Measurements from ENCODE around the gene DRC1.

DRC1 gene

DNA sequence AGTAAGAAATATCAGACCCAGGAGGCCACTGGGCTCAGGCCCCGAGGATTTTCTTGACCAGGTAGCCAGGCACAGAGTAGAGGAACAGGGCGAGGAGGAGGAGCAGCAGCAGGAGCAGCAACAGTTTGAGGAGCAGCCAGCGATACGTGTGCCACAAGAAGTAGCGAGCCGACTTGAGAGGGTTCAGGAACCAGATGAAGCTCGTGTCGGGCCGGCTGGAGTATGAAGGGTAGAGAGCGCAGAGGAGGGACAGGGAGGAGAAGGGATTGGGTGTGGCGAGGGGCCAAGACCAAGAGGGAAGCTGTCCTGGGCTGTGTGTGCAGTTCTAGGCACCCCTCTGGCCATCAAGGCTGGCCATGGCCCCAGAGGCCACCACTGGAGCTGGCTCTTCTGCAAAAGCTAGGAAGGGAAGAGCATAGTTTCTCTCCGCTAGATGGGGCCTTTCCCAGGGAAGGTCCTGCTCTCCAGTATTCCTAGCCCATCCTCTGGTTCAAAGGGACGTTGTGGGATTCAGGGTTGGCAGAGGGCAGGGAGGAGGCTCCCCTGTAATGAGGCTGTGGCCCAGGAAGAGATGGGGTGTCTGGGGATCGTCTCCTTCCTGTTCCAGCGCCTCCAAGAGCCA, 58.4 kb downstream of the DRC1 start:
- Histone ChIP-seq H3K9me2 (replicated peaks; ENCODE audit: control insufficient read depth, low read length) (no peaks in the 10 kb centered on the region), H4K20me1 (ENCODE audit: control insufficient read depth, insufficient read depth, low read depth, low read length) (no peaks in the 10 kb centered on the region), H3K36me3 (ENCODE audit: control insufficient read depth, low read length) (no peaks in the 10 kb centered on the region), H3F3A (ENCODE audit: control insufficient read depth, insufficient read depth) (no peaks in the 10 kb centered on the region), H3K4me2 (ENCODE audit: low read length) (no peak overlapping the region), H3K4me1 (ENCODE audit: control insufficient read depth, low read length) (no peaks in the 10 kb centered on the region), H3K27ac (ENCODE audit: low read depth, low read length) (no peak overlapping the region), H3K79me2 (ENCODE audit: control insufficient read depth, low read length) (no peaks in the 10 kb centered on the region), H3K4me3 (ENCODE audit: low read length) (no peak overlapping the region), H3K9me3 (ENCODE audit: control insufficient read depth, insufficient read depth, low read length) (no peaks in the 10 kb centered on the region), H3K27me3 (ENCODE audit: control insufficient read depth, low read length) (no peaks in the 10 kb centered on the region)
- no peak for TF ChIP-seq EZH2phosphoT487 (IDR thresholded peaks at IDR 0.05; ENCODE audit: borderline replicate concordance, low read length)
- TF ChIP-seq, protein P1, sequence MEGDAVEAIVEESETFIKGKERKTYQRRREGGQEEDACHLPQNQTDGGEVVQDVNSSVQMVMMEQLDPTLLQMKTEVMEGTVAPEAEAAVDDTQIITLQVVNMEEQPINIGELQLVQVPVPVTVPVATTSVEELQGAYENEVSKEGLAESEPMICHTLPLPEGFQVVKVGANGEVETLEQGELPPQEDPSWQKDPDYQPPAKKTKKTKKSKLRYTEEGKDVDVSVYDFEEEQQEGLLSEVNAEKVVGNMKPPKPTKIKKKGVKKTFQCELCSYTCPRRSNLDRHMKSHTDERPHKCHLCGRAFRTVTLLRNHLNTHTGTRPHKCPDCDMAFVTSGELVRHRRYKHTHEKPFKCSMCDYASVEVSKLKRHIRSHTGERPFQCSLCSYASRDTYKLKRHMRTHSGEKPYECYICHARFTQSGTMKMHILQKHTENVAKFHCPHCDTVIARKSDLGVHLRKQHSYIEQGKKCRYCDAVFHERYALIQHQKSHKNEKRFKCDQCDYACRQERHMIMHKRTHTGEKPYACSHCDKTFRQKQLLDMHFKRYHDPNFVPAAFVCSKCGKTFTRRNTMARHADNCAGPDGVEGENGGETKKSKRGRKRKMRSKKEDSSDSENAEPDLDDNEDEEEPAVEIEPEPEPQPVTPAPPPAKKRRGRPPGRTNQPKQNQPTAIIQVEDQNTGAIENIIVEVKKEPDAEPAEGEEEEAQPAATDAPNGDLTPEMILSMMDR (IDR thresholded peaks at IDR 0.05; ENCODE audit: low read depth, low read length, poor library complexity, severe bottlenecking): no peak

DNA sequence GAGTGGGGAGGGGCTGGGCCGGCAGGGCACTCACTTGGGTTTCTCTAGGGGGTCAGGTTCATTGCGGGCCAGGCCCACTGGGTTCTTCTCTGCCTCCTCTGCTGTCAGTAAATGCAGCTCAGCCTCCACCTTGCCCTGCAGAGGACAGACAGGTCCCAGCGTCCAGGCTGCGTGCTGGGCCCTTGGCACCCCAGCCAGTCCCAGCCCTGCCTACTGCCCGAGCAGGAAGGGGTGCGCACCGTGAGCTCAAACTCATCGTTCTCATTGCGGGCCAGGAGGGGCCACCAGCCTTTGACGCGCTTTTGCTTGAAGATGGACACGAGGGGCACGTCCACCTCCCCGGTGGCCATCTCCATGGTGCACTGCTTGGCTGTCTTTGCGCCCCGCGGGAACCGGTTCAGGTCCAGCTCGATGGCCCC, 58.9 kb downstream of the DRC1 start:
- H4K20me1 ChIP-seq (ENCODE audit: control insufficient read depth, insufficient read depth, low read depth, low read length): no peaks in the 10 kb centered on the region
- no peaks in the 10 kb centered on the region for H3K9me2 ChIP-seq (replicated peaks; ENCODE audit: control insufficient read depth, low read length)
- H3K36me3 ChIP-seq (ENCODE audit: control insufficient read depth, low read length): no peaks in the 10 kb centered on the region
- H3F3A ChIP-seq (ENCODE audit: control insufficient read depth, insufficient read depth): no peaks in the 10 kb centered on the region
- no peaks in the 10 kb centered on the region for H3K27me3 ChIP-seq (ENCODE audit: control insufficient read depth, low read length)
- no peaks in the 10 kb centered on the region for H3K4me1 ChIP-seq (ENCODE audit: control insufficient read depth, low read length)
- no peaks in the 10 kb centered on the region for H3K79me2 ChIP-seq (ENCODE audit: control insufficient read depth, low read length)
- H3K4me2 ChIP-seq (ENCODE audit: low read length): no peak overlapping the region
- H3K27ac ChIP-seq (ENCODE audit: low read depth, low read length): no peak overlapping the region
- H3K9me3 ChIP-seq (ENCODE audit: control insufficient read depth, insufficient read depth, low read length): no peaks in the 10 kb centered on the region
- TF ChIP-seq, protein P1 (IDR thresholded peaks at IDR 0.05; ENCODE audit: low read depth, low read length, poor library complexity, severe bottlenecking): no peak
- no peak for TF ChIP-seq EZH2phosphoT487 (IDR thresholded peaks at IDR 0.05; ENCODE audit: borderline replicate concordance, low read length)
- H3K4me3 ChIP-seq (ENCODE audit: low read length): no peak overlapping the region

DNA sequence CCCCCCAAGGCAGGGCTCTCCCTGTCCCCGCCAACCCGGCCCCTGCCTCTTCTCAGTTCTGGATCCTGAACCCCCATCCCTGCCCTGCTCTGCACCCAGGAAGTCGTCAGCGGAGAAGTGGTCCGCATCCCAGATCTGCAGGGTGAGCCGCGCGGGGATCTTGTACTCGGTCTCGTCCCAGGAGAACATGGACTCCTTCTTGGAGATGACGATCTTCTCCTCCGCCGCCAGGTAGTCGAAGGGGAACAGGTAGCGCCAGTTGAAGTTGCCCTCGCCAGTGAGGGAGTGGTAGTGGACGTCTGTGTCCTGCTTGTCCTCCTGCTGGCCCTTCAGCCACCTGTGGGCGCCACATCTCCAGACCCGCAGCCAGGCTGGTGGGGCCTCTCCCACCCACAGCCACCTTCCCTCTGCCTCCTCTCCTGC, 59.9 kb downstream of the DRC1 start:
- no peaks in the 10 kb centered on the region for H3K36me3 ChIP-seq (ENCODE audit: control insufficient read depth, low read length)
- no peak overlapping the region for H3K4me3 ChIP-seq (ENCODE audit: low read length)
- H3K4me2 ChIP-seq (ENCODE audit: low read length): no peak overlapping the region
- no peaks in the 10 kb centered on the region for H4K20me1 ChIP-seq (ENCODE audit: control insufficient read depth, insufficient read depth, low read depth, low read length)
- no peaks in the 10 kb centered on the region for H3K79me2 ChIP-seq (ENCODE audit: control insufficient read depth, low read length)
- no peaks in the 10 kb centered on the region for H3K9me2 ChIP-seq (replicated peaks; ENCODE audit: control insufficient read depth, low read length)
- TF ChIP-seq EZH2phosphoT487 (IDR thresholded peaks at IDR 0.05; ENCODE audit: borderline replicate concordance, low read length): no peak
- TF ChIP-seq, protein P1 (IDR thresholded peaks at IDR 0.05; ENCODE audit: low read depth, low read length, poor library complexity, severe bottlenecking): no peak
- no peaks in the 10 kb centered on the region for H3K4me1 ChIP-seq (ENCODE audit: control insufficient read depth, low read length)
- H3K27me3 ChIP-seq (ENCODE audit: control insufficient read depth, low read length): no peaks in the 10 kb centered on the region
- H3F3A ChIP-seq (ENCODE audit: control insufficient read depth, insufficient read depth): no peaks in the 10 kb centered on the region
- H3K27ac ChIP-seq (ENCODE audit: low read depth, low read length): no peak overlapping the region
- no peaks in the 10 kb centered on the region for H3K9me3 ChIP-seq (ENCODE audit: control insufficient read depth, insufficient read depth, low read length)

Measured in DOHH2 (cell line).